Measurements from ENCODE around the gene OLFML2A. TPM values are rescaled to one million over a fixed set of nuclear protein-coding genes. Genes with fewer than 3 reads are reported as not detected.

The OLFML2A gene
- total RNA-seq, 1 donor from 2014 or later = not detected

GRCh38 chr9:124802426-124802825, 25.5 kb downstream of the OLFML2A start:
- Mint-ChIP-seq H3K4me1 (no peaks in the 10 kb centered on the region), H3K4me3 (no peak overlapping the region), H3K27me3 (peaks cover 8% of the 10 kb centered on the region), H3K27ac (no peak overlapping the region), H3K9me3 (no peaks in the 10 kb centered on the region), H3K36me3 (ENCODE audit: low read depth) (no peaks in the 10 kb centered on the region)
- intact Hi-C loops (cut with micrococcal nuclease) = no loop called here
- no peak for DNase-seq

GRCh38 chr9:124803911-124804310, 27.0 kb downstream of the OLFML2A start:
- Mint-ChIP-seq H3K27me3 (peaks cover 4% of the 10 kb centered on the region), H3K9me3 (no peaks in the 10 kb centered on the region), H3K4me3 (no peak overlapping the region), H3K4me1 (no peaks in the 10 kb centered on the region), H3K27ac (no peak overlapping the region), H3K36me3 (ENCODE audit: low read depth) (no peaks in the 10 kb centered on the region)
- intact Hi-C loops (cut with micrococcal nuclease) = no loop called here
- no peak for DNase-seq

- DNase-seq = no peak
- intact Hi-C loops (cut with micrococcal nuclease) = no loop called here
- no peaks in the 10 kb centered on the region for H3K36me3 Mint-ChIP-seq (ENCODE audit: low read depth)
- H3K9me3 Mint-ChIP-seq = no peaks in the 10 kb centered on the region
- H3K4me3 Mint-ChIP-seq = no peak overlapping the region
- H3K27ac Mint-ChIP-seq = no peak overlapping the region
- no peaks in the 10 kb centered on the region for H3K4me1 Mint-ChIP-seq
- H3K27me3 Mint-ChIP-seq = peaks cover 4% of the 10 kb centered on the region
Observed at GRCh38 chr9:124805186-124805585, 28.3 kb downstream of the OLFML2A start.

GRCh38 chr9:124808246-124808956, 31.5 kb downstream of the OLFML2A start:
- Mint-ChIP-seq H3K4me3 (no peak overlapping the region), H3K27me3 (no peaks in the 10 kb centered on the region), H3K36me3 (ENCODE audit: low read depth) (no peaks in the 10 kb centered on the region), H3K4me1 (peaks cover 2% of the 10 kb centered on the region), H3K27ac (no peak overlapping the region), H3K9me3 (no peaks in the 10 kb centered on the region)
- intact Hi-C loops (cut with micrococcal nuclease) = no loop called here
- no peak for DNase-seq

- Mint-ChIP-seq H3K27ac (no peak overlapping the region), H3K27me3 (peaks cover 1% of the 10 kb centered on the region), H3K36me3 (ENCODE audit: low read depth) (no peaks in the 10 kb centered on the region), H3K4me3 (no peak overlapping the region), H3K4me1 (peaks cover 2% of the 10 kb centered on the region), H3K9me3 (no peaks in the 10 kb centered on the region)
- intact Hi-C loops (cut with micrococcal nuclease) = no loop called here
- no peak for DNase-seq
Observed at GRCh38 chr9:124809211-124809610, 32.3 kb downstream of the OLFML2A start.

GRCh38 chr9:124809741-124810500, 33.0 kb downstream of the OLFML2A start:
- H3K9me3 Mint-ChIP-seq = no peaks in the 10 kb centered on the region
- H3K4me1 Mint-ChIP-seq = peaks cover 2% of the 10 kb centered on the region
- intact Hi-C loops (cut with micrococcal nuclease) = no loop called here
- no peak for DNase-seq
- H3K36me3 Mint-ChIP-seq (ENCODE audit: low read depth) = no peaks in the 10 kb centered on the region
- peaks cover 1% of the 10 kb centered on the region for H3K27me3 Mint-ChIP-seq
- H3K27ac Mint-ChIP-seq = no peak overlapping the region
- H3K4me3 Mint-ChIP-seq = no peak overlapping the region

- Mint-ChIP-seq H3K4me1 (peaks cover 2% of the 10 kb centered on the region), H3K4me3 (no peak overlapping the region), H3K9me3 (no peaks in the 10 kb centered on the region), H3K36me3 (ENCODE audit: low read depth) (no peaks in the 10 kb centered on the region), H3K27me3 (peaks cover 3% of the 10 kb centered on the region), H3K27ac (no peak overlapping the region)
- intact Hi-C loops (cut with micrococcal nuclease) = no loop called here
- DNase-seq = no peak
Observed at GRCh38 chr9:124810663-124811355, 33.9 kb downstream of the OLFML2A start.

GRCh38 chr9:124812441-124812876, 35.5 kb downstream of the OLFML2A start:
- no peak overlapping the region for H3K4me3 Mint-ChIP-seq
- no peak for DNase-seq
- no peaks in the 10 kb centered on the region for H3K36me3 Mint-ChIP-seq (ENCODE audit: low read depth)
- H3K27me3 Mint-ChIP-seq = peaks cover 3% of the 10 kb centered on the region
- no peak overlapping the region for H3K27ac Mint-ChIP-seq
- no peaks in the 10 kb centered on the region for H3K9me3 Mint-ChIP-seq
- peaks cover 5% of the 10 kb centered on the region for H3K4me1 Mint-ChIP-seq
- intact Hi-C loops (cut with micrococcal nuclease) = no loop called here

GRCh38 chr9:124813041-124813440, 36.1 kb downstream of the OLFML2A start:
- Mint-ChIP-seq H3K27me3 (peaks cover 4% of the 10 kb centered on the region), H3K36me3 (ENCODE audit: low read depth) (no peaks in the 10 kb centered on the region), H3K9me3 (no peaks in the 10 kb centered on the region), H3K4me1 (peaks cover 6% of the 10 kb centered on the region), H3K4me3 (no peak overlapping the region), H3K27ac (no peak overlapping the region)
- intact Hi-C loops (cut with micrococcal nuclease) = no loop called here
- DNase-seq = no peak

- Mint-ChIP-seq H3K36me3 (ENCODE audit: low read depth) (no peaks in the 10 kb centered on the region), H3K27ac (no peak overlapping the region), H3K4me3 (no peak overlapping the region), H3K27me3 (peaks cover 7% of the 10 kb centered on the region), H3K4me1 (peaks cover 12% of the 10 kb centered on the region), H3K9me3 (no peaks in the 10 kb centered on the region)
- no peak for DNase-seq
- intact Hi-C loops (cut with micrococcal nuclease) = no loop called here
Observed at GRCh38 chr9:124813501-124814163, 36.7 kb downstream of the OLFML2A start.

- H3K4me3 Mint-ChIP-seq = no peak overlapping the region
- H3K9me3 Mint-ChIP-seq = no peaks in the 10 kb centered on the region
- intact Hi-C loops (cut with micrococcal nuclease) = no loop called here
- DNase-seq = no peak
- no peaks in the 10 kb centered on the region for H3K36me3 Mint-ChIP-seq (ENCODE audit: low read depth)
- H3K27me3 Mint-ChIP-seq = peaks cover 7% of the 10 kb centered on the region
- H3K4me1 Mint-ChIP-seq = peaks cover 14% of the 10 kb centered on the region
- no peak overlapping the region for H3K27ac Mint-ChIP-seq
Observed at GRCh38 chr9:124814164-124814535, 37.2 kb downstream of the OLFML2A start.

- DNase-seq = no peak
- H3K4me3 Mint-ChIP-seq = no peak overlapping the region
- no peaks in the 10 kb centered on the region for H3K9me3 Mint-ChIP-seq
- no peak overlapping the region for H3K27ac Mint-ChIP-seq
- H3K27me3 Mint-ChIP-seq = peaks cover 7% of the 10 kb centered on the region
- H3K4me1 Mint-ChIP-seq = peaks cover 16% of the 10 kb centered on the region
- intact Hi-C loops (cut with micrococcal nuclease) = no loop called here
- no peaks in the 10 kb centered on the region for H3K36me3 Mint-ChIP-seq (ENCODE audit: low read depth)
Observed at GRCh38 chr9:124815601-124816000, 38.7 kb downstream of the OLFML2A start.

GRCh38 chr9:124818431-124819281, 41.7 kb downstream of the OLFML2A start:
- H3K27ac Mint-ChIP-seq = peak overlapping the region; percentile 72
- H3K9me3 Mint-ChIP-seq = no peaks in the 10 kb centered on the region
- H3K36me3 Mint-ChIP-seq (ENCODE audit: low read depth) = no peaks in the 10 kb centered on the region
- H3K4me3 Mint-ChIP-seq = peak overlapping the region; percentile 40
- peaks cover 13% of the 10 kb centered on the region for H3K4me1 Mint-ChIP-seq
- intact Hi-C loops (cut with micrococcal nuclease) = no loop called here
- H3K27me3 Mint-ChIP-seq = peaks cover 7% of the 10 kb centered on the region
- peak; percentile 63 for DNase-seq
